ENCODE data around the gene SZT2. TPM values are rescaled to one million over a fixed set of nuclear protein-coding genes. Genes with fewer than 3 reads are reported as not detected.

Gene SZT2
- polyA plus RNA-seq, 6 donors from 2014 or later = 0.77 to 11.6 (median 6.3) TPM

DNA sequence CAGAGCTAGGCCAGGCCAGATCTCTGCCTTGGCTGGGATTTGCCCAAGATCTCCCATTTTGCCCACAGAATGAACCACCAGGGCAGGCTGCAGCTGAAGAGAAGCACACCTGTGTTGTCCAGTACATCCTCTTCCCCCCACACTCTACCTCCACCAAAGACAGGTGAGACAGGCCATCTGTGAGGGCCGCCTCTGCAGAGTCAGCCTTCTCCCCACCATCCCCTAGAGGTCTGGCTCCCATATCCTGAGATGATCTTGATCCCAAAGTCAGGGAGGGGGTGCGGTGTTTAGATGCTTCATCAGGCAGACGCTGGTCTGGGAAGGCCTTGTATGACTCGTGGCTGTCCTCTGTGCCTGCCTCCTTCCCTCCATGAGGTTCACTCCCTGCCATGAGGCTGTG, 35.3 kb downstream of the SZT2 start:
- Mint-ChIP-seq H3K27ac (peak overlapping the region in 1 of 6 donors; percentile 33), H3K9me3 (no peaks in the 10 kb centered on the region), H3K4me3 (no peak overlapping the region), H3K36me3 (peaks cover 20 to 30% of the 10 kb centered on the region in 2 donors), H3K4me1 (peaks cover 0 to 7% (median 2%) of the 10 kb centered on the region in 3 donors), H3K27me3 (no peaks in the 10 kb centered on the region)
- no peak for ATAC-seq (ENCODE audit: low read depth in 2 of 2)
- no peak for DNase-seq

DNA sequence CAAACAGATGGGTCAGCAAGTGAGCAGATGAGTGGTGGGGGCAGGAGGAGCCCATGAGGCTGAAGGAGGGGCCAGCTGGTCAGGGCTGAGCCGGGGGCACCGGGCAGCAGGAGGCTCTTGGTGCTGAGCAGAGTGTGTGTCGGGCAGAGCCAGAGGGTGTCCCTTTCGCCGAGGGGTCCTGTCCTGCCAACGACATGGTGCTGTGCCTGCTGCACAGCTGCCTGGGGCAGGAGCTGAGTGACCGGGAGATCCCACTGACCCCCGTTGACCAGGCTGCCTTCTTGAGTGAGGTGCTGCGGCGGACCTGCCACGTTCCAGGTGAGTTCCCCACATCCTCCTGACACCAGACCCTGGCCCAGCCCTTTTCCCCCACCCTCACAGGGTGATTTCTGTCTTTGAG, 36.5 kb downstream of the SZT2 start:
- Mint-ChIP-seq H3K27ac (peak overlapping the region in 1 of 6 donors; percentile 37), H3K27me3 (no peaks in the 10 kb centered on the region), H3K9me3 (no peaks in the 10 kb centered on the region), H3K36me3 (peaks cover 12 to 34% of the 10 kb centered on the region in 2 donors), H3K4me1 (peaks cover 0 to 7% (median 2%) of the 10 kb centered on the region in 3 donors), H3K4me3 (peak overlapping the region in 1 of 8 donors; percentile 21)
- ATAC-seq (ENCODE audit: low read depth in 2 of 2) (no peak), DNase-seq (no peak)

DNA sequence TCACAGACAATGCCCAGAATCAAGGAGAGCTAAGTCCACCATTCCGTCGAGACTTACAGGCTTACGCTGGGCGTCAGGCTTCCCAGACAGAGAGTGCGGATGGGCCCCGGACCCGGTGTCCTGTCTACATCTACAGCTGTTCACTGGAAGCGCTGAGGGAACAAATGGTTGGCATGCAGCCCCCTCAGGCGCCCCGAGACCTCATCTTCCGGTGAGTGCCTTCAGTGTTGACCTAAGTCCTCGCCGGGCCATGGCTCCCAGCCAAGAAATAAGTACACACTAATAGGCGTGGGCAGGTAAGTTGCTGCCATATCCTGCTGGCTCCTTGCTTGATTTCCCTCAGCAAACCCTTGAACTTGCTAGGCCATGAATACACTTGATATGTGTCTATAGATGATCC, 37.8 kb downstream of the SZT2 start:
- Mint-ChIP-seq H3K4me1 (peaks cover 0 to 7% (median 2%) of the 10 kb centered on the region in 3 donors), H3K9me3 (no peaks in the 10 kb centered on the region), H3K4me3 (no peak overlapping the region), H3K27ac (peak overlapping the region in 1 of 6 donors; percentile 49), H3K36me3 (peaks cover 18 to 44% of the 10 kb centered on the region in 2 donors), H3K27me3 (no peaks in the 10 kb centered on the region)
- DNase-seq (no peak), ATAC-seq (ENCODE audit: low read depth in 2 of 2) (no peak)

DNA sequence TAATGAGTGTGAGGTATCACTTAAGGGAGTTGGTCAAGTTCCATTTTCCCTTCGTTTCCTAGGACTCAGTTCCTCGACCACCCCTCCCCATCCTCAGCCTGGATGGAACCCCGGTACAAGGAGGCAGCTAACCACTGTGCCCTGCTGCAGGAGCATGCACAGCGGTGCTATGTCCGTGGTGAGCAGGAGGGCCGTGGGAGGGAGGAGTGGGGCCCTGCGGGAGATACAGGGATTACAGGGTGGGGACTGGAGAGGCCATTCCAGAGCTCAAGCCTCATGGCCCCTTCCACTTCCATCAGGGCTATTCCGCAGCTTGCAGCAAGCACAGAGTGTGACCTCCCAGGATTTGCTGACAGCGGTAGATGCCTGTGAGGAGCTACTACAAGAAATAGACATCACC, 38.2 kb downstream of the SZT2 start:
- Mint-ChIP-seq H3K4me1 (peaks cover 0 to 7% (median 2%) of the 10 kb centered on the region in 3 donors), H3K4me3 (no peak overlapping the region), H3K27ac (no peak overlapping the region), H3K9me3 (no peaks in the 10 kb centered on the region), H3K36me3 (peaks cover 18 to 44% of the 10 kb centered on the region in 2 donors), H3K27me3 (no peaks in the 10 kb centered on the region)
- ATAC-seq (ENCODE audit: low read depth in 2 of 2) = no peak
- no peak for DNase-seq

DNA sequence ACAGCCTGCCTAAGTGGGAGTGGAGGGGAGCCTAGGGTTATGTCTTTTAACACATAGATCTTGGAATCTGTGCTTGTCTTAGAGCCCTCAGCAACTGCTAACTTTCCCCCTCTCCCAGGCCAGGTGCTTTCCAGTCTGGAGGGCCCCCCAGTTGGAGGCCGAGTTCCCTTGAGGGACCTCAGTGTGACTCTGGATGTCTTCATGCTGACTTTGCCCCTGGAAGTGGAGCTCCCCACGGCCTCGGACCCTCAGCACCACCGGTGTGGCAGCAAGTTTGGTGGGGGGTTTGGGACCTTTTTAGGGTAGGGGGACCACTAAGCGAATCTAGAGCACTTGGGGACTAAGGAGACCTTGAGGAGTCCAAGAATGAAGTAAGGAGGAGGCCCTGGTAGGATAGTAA, 41.1 kb downstream of the SZT2 start:
- DNase-seq (no peak), ATAC-seq (ENCODE audit: low read depth in 2 of 2) (no peak)
- H3K27me3 Mint-ChIP-seq = no peaks in the 10 kb centered on the region
- no peak overlapping the region for H3K4me3 Mint-ChIP-seq
- peaks cover 0 to 4% (median 2%) of the 10 kb centered on the region in 3 donors for H3K4me1 Mint-ChIP-seq
- no peaks in the 10 kb centered on the region for H3K9me3 Mint-ChIP-seq
- peaks cover 18 to 42% of the 10 kb centered on the region in 2 donors for H3K36me3 Mint-ChIP-seq
- H3K27ac Mint-ChIP-seq = no peak overlapping the region

DNA sequence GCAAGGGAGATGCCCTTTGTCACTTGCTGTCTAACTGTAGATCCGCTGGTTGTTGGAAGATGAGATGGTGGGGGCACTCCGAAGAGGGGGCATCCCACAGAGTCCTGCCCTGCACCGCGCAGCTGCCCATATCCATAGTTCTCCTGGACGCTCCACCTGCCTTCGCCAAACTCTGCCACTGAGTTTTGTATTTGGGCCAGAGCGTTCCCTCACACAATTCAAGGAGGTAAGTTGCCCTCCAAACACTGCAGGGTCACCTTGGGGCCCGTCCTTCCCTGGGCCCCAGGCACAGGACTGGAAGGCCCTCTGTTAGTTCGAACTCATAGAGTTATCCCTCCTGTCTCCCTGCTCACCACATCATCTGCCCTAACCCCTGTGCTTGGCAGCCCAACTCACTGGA, 42.0 kb downstream of the SZT2 start:
- DNase-seq (no peak), ATAC-seq (ENCODE audit: low read depth in 2 of 2) (no peak)
- peaks cover 16 to 37% of the 10 kb centered on the region in 2 donors for H3K36me3 Mint-ChIP-seq
- H3K27me3 Mint-ChIP-seq = no peaks in the 10 kb centered on the region
- no peaks in the 10 kb centered on the region for H3K9me3 Mint-ChIP-seq
- peaks cover 0 to 2% (median 1%) of the 10 kb centered on the region in 3 donors for H3K4me1 Mint-ChIP-seq
- no peak overlapping the region for H3K4me3 Mint-ChIP-seq
- H3K27ac Mint-ChIP-seq = peak overlapping the region in 1 of 6 donors; percentile 62

DNA sequence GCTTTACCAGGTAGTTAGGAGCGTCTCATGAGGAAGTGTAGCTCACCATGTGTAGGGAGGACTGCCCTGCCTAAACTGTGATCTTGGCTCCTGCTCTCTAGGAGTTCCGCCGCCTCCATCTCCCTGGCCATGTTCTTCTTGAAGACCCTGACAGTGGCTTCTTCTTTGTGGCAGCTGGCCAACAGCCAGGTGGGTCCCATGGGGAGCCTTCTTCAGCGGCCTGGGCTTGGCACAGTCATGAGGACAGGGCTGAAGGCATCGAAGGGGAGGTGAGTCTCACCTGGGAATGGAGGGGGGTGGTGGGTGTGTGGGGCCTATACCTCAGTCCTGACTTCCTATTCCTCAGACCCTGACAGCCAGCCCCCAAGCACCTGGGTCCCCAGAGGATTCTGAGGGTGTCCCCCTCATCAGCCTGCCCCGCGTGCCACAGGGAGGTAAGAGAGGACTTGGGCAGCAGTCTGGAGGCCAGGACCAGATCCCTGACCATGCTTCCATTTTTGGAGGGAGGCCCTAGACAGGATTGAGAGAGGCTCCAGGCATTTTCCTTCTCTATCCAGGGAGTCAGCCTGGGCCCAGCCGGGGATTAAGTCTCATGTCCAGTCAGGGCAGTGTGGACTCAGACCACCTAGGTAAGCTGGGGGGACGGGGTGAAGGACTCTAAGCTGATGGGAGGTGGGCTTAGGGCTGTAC, 42.6 kb downstream of the SZT2 start:
- Mint-ChIP-seq H3K27me3 (no peaks in the 10 kb centered on the region), H3K4me3 (no peak overlapping the region), H3K4me1 (no peaks in the 10 kb centered on the region)

DNA sequence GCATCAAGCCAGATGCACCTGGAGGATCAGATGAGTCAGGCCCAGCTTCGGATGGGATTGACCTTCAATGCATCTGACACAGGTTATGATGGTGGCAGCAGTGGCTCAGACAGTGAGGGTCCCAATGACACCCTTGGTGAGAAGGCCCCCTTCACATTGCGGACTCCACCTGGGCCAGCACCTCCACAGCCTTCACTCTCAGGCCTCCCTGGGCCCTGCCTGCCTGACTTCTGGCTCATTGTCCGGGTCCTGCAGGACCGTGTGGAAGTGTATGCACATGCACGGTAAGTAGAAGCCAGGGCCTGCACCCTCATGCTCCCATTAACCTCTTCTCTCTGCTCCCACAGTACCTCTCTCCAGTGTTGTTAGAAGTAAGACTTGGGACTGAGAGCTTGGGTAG, 43.2 kb downstream of the SZT2 start:
- Mint-ChIP-seq H3K27me3 (no peaks in the 10 kb centered on the region), H3K4me3 (no peak overlapping the region), H3K4me1 (no peaks in the 10 kb centered on the region), H3K27ac (peak overlapping the region in 3 of 6 donors; percentile 42 to 54 (median 52)), H3K36me3 (peaks cover 14 to 28% of the 10 kb centered on the region in 2 donors), H3K9me3 (no peaks in the 10 kb centered on the region)
- ATAC-seq (ENCODE audit: low read depth in 2 of 2) (no peak), DNase-seq (no peak)

More for the DNA sequence above, 42.6 kb downstream of the SZT2 start:
- Mint-ChIP-seq H3K9me3 (no peaks in the 10 kb centered on the region), H3K27ac (no peak overlapping the region), H3K36me3 (peaks cover 14 to 31% of the 10 kb centered on the region in 2 donors)
- ATAC-seq (ENCODE audit: low read depth in 2 of 2) = no peak
- no peak for DNase-seq

DNA sequence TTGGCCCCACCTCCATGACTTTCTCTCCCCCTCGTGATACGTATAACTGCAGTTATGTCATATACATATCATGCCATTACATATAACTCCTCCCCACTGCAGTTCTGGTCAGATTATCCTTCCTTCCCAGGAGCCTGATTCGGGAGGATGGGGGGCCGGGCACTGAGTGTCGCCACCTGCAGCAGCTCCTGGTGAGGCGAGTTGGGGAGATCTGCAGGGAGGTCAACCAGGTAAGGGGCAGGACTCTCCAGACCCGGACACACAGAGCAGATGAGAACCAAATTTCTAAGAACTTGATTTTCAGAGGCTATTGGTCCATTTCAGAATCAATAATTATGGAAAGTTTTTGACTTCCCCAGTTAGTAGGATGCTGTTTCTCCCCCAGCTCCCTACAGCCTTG, 44.6 kb downstream of the SZT2 start:
- Mint-ChIP-seq H3K9me3 (no peaks in the 10 kb centered on the region), H3K27me3 (no peaks in the 10 kb centered on the region), H3K36me3 (peaks cover 7 to 34% of the 10 kb centered on the region in 2 donors), H3K4me1 (peaks cover 0 to 3% (median 0%) of the 10 kb centered on the region in 3 donors), H3K4me3 (no peak overlapping the region), H3K27ac (peak overlapping the region in 2 of 6 donors; percentile 53 to 92)
- DNase-seq (no peak), ATAC-seq (ENCODE audit: low read depth in 2 of 2) (no peak)

DNA sequence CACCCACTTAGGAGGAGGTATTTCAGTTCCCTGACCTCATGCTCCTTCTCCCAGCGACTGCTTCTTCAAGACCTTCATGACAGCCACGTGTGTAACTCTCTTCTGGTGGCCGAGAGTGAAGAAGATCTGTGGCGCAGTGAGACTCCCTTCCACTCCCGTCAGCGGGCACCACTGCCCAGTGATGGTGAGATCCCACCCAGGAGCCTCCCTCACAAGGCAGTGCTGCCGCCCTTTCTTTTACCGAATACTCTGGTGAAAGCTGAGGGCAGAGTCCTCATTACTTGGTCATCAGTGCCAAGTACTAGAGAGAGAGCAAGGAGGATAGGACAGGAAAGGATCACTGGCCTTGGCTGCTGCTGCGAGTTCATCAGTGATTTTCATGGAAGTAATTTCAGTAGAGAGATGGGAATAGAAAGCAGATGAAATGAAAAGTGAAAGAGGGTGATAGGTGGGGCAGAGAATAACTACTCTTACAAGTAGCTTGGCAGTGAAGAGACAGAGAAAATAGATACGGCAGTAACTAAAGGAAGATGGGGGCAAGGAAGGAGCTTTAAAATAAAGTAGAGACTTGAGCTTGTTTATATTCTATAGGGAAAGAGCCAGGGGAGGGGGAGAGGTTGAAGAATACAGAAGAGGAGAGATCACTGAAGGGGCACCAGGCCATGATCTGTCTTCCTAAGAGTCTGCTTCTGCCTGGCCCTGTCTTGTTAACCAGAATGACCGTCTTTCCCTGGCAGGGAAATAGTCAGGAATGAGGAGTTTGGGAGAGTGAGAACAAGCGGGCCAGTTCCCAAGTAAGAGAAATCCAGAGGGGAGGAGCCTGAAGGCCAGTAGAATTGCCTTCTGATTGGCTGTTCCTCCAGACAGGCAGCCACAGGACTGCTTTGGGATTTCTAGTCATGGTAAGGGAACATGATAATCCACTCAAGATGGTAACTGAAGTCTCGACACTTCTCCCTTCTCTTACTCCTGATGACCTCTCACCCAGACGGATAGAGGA, 45.7 kb downstream of the SZT2 start:
- H3K36me3 Mint-ChIP-seq = peaks cover 7 to 32% of the 10 kb centered on the region in 2 donors
- no peaks in the 10 kb centered on the region for H3K27me3 Mint-ChIP-seq
- DNase-seq = no peak
- H3K4me3 Mint-ChIP-seq = no peak overlapping the region
- no peaks in the 10 kb centered on the region for H3K9me3 Mint-ChIP-seq
- H3K27ac Mint-ChIP-seq = peak overlapping the region in 5 of 6 donors; percentile 2 to 84 (median 32)
- ATAC-seq (ENCODE audit: low read depth in 2 of 2) = no peak
- H3K4me1 Mint-ChIP-seq = peaks cover 0 to 4% (median 0%) of the 10 kb centered on the region in 3 donors

DNA sequence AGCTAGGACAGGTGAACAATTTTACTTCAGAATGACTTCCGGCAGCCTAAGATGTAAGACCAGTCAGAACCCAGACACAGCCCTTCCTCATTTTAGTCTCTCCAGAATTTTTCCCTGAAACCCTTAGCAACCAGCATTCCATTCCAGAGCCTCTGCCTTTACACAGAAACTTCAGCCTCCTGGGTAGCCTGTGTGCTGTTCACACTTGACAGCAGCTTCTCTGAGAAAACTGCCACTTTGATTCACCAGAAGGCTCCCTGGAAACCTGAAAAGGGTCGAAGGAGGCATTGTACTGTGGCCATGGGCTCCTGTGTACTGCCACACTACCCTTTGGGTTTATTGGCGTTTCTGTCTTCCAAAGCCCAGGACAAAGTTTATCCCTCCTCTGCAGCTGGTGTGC, 46.7 kb downstream of the SZT2 start:
- Mint-ChIP-seq H3K9me3 (no peaks in the 10 kb centered on the region), H3K27me3 (no peaks in the 10 kb centered on the region), H3K36me3 (peaks cover 7 to 35% of the 10 kb centered on the region in 2 donors), H3K4me1 (peaks cover 0 to 4% (median 0%) of the 10 kb centered on the region in 3 donors), H3K4me3 (no peak overlapping the region), H3K27ac (peak overlapping the region in 1 of 6 donors; percentile 29)
- no peak for ATAC-seq (ENCODE audit: low read depth in 2 of 2)
- no peak for DNase-seq

DNA sequence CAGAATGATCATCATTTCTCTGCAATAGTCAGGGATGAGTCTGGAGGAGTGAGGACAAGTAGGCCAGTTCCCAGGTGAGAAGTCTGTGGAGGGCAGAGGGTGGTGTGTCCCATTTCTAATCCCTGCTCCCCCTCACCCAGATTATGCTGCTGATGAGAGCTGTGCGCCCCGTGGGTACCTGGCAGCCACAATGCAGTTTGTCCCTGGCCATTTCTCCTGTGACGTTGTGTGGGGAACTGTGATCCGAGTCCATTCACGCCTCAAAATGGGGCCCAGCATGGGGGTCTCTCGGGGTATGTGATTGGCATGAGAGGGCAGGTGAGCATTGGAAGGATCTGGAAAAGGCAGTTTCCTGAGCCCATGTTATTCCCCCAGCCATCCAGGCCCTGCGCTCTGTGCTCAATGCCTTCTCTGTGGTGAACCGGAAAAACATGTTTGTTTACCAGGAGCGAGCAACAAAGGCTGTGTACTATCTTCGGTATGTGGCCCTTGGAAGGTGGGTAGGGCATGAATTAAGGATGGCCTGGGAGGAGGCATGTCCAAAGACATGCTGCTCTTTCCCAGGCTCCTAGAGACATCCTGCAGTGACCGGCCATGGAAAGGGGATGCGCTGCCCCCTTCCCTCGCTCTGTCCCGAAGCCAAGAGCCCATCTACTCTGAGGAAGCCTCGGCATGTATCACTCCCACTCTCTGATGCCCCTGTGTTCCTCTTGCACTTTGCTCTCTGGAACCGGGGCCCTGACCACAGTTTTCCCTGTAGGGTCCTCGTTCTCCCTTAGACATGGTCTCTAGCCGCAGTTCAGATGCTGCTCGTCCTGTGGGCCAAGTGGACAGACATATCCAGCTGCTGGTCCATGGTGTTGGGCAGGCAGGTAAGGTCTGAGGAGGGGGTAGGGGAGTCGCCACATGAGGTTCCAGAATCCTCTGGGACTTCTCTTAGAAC, 47.6 kb downstream of the SZT2 start:
- Mint-ChIP-seq H3K4me1 (peaks cover 0 to 4% (median 0%) of the 10 kb centered on the region in 3 donors), H3K27ac (peak overlapping the region in 5 of 6 donors; percentile 5 to 84 (median 41)), H3K36me3 (peaks cover 0 to 28% of the 10 kb centered on the region in 2 donors), H3K9me3 (no peaks in the 10 kb centered on the region), H3K27me3 (no peaks in the 10 kb centered on the region), H3K4me3 (no peak overlapping the region)
- no peak for DNase-seq
- no peak for ATAC-seq (ENCODE audit: low read depth in 2 of 2)

DNA sequence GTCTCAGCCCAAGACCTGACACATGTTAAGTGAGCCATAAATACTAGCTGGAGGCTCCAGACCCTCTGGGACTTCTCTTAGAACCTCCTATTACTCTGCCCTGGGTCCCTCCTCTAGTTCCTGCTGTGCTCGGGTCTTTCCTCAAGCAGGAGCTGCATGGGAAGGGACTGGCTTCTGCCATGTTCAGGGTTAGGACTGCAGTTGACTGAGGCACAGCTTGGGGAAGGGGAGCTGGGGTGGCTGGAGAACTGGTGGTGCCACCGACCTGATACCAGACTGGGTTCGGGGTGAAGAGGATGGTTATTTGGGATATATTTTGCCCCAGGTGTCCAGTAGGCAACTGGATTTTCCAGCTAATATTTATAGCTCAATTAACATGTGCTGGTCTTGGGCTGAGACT, 48.3 kb downstream of the SZT2 start:
- H3K4me3 Mint-ChIP-seq = no peak overlapping the region
- no peaks in the 10 kb centered on the region for H3K9me3 Mint-ChIP-seq
- H3K4me1 Mint-ChIP-seq = peaks cover 0 to 4% (median 0%) of the 10 kb centered on the region in 3 donors
- no peaks in the 10 kb centered on the region for H3K27me3 Mint-ChIP-seq
- peak overlapping the region in 1 of 6 donors; percentile 72 for H3K27ac Mint-ChIP-seq
- no peak for ATAC-seq (ENCODE audit: low read depth in 2 of 2)
- DNase-seq = no peak
- peaks cover 0 to 28% of the 10 kb centered on the region in 2 donors for H3K36me3 Mint-ChIP-seq
